ENCODE measurements around the gene C5.

GRCh38 chr9:120934281-120934680 is 115.8 kb downstream of the C5 start:
- TF ChIP-seq EZH2 (IDR thresholded peaks at IDR 0.05; ENCODE audit: borderline replicate concordance) (no peak), CTCF (IDR thresholded peaks at IDR 0.05; ENCODE audit: poor library complexity) (no peak)

Measured in hepatocyte (in vitro differentiated cells).